Measurements from ENCODE around the gene POLQ. TPM values are rescaled to one million over a fixed set of nuclear protein-coding genes. Genes with fewer than 3 reads are reported as not detected.

The POLQ gene
- polyA plus RNA-seq, 3 donors, result 0.03 TPM; not detected in 1

DNA sequence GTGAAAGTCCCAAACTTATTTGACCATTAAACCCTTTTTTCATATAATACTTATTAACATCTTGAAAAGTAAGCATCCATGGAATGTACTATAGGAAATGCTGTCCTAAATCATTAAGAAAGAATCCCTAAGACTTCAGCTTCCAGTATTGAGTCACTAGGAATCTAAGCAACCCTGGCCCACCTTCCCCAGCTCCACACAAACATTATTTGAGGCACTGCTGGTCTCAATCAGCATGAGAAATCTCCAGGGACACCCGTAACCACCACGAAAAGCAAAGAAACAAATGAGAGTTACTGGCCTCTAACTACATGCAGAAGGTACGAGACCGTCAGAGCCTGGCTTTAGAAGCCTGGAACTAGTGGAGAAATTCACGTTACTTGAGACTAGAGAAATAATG, 68.2 kb downstream of the POLQ start:
- Histone ChIP-seq H4K20me1 (ENCODE audit: insufficient read depth, low read length) (no peaks in the 10 kb centered on the region), H2AFZ (ENCODE audit: insufficient read depth, low read depth, low read length, poor library complexity, severe bottlenecking) (no peak overlapping the region), H3K79me2 (ENCODE audit: insufficient read depth, low read length) (no peaks in the 10 kb centered on the region), H3K36me3 (replicated peaks in 1 of 2; ENCODE audit: control insufficient read depth in 1 of 2, insufficient read depth in 2 of 2, low read length in 2 of 2) (peaks cover 44 to 81% of the 10 kb centered on the region in 2 donors), H3K27me3 (ENCODE audit: control insufficient read depth in 2 of 2, insufficient read depth in 2 of 2, low read length in 2 of 2) (no peaks in the 10 kb centered on the region), H3K27ac (ENCODE audit: low read depth in 1 of 2, low read length in 2 of 2) (no peak overlapping the region), H3K9ac (ENCODE audit: insufficient read depth, low read length, poor library complexity, severe bottlenecking) (no peak overlapping the region), H3K4me3 (replicated peaks in 1 of 3; ENCODE audit: low read depth in 2 of 3, low read length in 3 of 3) (no peak overlapping the region), H3K4me1 (ENCODE audit: control insufficient read depth in 1 of 2, insufficient read depth in 2 of 2, low read length in 2 of 2) (no peaks in the 10 kb centered on the region), H3K9me3 (replicated peaks in 1 of 2; ENCODE audit: control insufficient read depth in 1 of 2, insufficient read depth in 1 of 2, low read length in 2 of 2) (no peaks in the 10 kb centered on the region), H3K4me2 (replicated peaks; ENCODE audit: extremely low read depth, low read length, poor library complexity, severe bottlenecking) (no peak overlapping the region)
- intact Hi-C loops (cut with micrococcal nuclease), result no loop called here
- no peaks in the 10 kb centered on the region for H3K4me1 Mint-ChIP-seq
- no peaks in the 10 kb centered on the region for H3K9me3 Mint-ChIP-seq
- no peak overlapping the region for H3K27ac Mint-ChIP-seq
- peaks cover 0 to 2% (median 0%) of the 10 kb centered on the region in 3 donors for H3K27me3 Mint-ChIP-seq (ENCODE audit: low read depth in 3 of 3)
- H3K4me3 Mint-ChIP-seq, result no peak overlapping the region
- H3K36me3 Mint-ChIP-seq, result peaks cover 56 to 77% of the 10 kb centered on the region in 2 donors
- TF ChIP-seq, protein P1, sequence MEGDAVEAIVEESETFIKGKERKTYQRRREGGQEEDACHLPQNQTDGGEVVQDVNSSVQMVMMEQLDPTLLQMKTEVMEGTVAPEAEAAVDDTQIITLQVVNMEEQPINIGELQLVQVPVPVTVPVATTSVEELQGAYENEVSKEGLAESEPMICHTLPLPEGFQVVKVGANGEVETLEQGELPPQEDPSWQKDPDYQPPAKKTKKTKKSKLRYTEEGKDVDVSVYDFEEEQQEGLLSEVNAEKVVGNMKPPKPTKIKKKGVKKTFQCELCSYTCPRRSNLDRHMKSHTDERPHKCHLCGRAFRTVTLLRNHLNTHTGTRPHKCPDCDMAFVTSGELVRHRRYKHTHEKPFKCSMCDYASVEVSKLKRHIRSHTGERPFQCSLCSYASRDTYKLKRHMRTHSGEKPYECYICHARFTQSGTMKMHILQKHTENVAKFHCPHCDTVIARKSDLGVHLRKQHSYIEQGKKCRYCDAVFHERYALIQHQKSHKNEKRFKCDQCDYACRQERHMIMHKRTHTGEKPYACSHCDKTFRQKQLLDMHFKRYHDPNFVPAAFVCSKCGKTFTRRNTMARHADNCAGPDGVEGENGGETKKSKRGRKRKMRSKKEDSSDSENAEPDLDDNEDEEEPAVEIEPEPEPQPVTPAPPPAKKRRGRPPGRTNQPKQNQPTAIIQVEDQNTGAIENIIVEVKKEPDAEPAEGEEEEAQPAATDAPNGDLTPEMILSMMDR (IDR thresholded peaks at IDR 0.05), result no peak
- 99% methylated on average over 5 of the region's 5 CpGs for WGBS (ENCODE audit: insufficient coverage)
- no peak for DNase-seq

DNA sequence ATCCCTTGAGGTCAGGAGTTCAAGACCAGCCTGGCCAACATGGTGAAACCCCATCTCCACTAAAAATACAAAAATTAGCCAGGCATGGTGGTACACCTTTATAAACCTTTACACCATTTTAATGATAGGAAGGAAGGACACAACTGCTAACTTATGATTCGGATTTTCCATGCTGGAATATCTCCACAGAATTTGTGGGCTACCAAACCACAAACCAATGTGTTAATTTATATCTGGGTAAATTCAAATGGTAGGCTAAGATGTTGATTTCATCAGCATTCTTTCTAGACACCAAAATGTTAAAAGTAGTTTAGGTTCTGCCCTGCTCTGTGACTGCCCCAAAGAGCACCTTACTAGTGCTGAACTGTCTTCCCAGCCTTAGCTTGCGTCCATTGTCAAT, 72.8 kb downstream of the POLQ start:
- H3K9me3 ChIP-seq (replicated peaks in 1 of 2; ENCODE audit: control insufficient read depth in 1 of 2, insufficient read depth in 1 of 2, low read length in 2 of 2), result no peaks in the 10 kb centered on the region
- 100% methylated on average over 1 of the region's 2 CpGs for WGBS (ENCODE audit: insufficient coverage)
- no peaks in the 10 kb centered on the region for H3K4me1 ChIP-seq (ENCODE audit: control insufficient read depth in 1 of 2, insufficient read depth in 2 of 2, low read length in 2 of 2)
- H3K27me3 ChIP-seq (ENCODE audit: control insufficient read depth in 2 of 2, insufficient read depth in 2 of 2, low read length in 2 of 2), result no peaks in the 10 kb centered on the region
- peaks cover 0 to 2% (median 0%) of the 10 kb centered on the region in 3 donors for H3K27me3 Mint-ChIP-seq (ENCODE audit: low read depth in 3 of 3)
- H4K20me1 ChIP-seq (ENCODE audit: insufficient read depth, low read length), result no peaks in the 10 kb centered on the region
- H3K4me3 ChIP-seq (replicated peaks in 1 of 3; ENCODE audit: low read depth in 2 of 3, low read length in 3 of 3), result no peak overlapping the region
- no peaks in the 10 kb centered on the region for H3K79me2 ChIP-seq (ENCODE audit: insufficient read depth, low read length)
- no peak overlapping the region for H3K4me3 Mint-ChIP-seq
- H3K9ac ChIP-seq (ENCODE audit: insufficient read depth, low read length, poor library complexity, severe bottlenecking), result no peak overlapping the region
- intact Hi-C loops (cut with micrococcal nuclease), result no loop called here
- TF ChIP-seq, protein P1 (IDR thresholded peaks at IDR 0.05), result no peak
- peaks cover 50 to 61% of the 10 kb centered on the region in 2 donors for H3K36me3 Mint-ChIP-seq
- H3K27ac ChIP-seq (ENCODE audit: low read depth in 1 of 2, low read length in 2 of 2), result no peak overlapping the region
- peaks cover 52 to 88% of the 10 kb centered on the region in 2 donors for H3K36me3 ChIP-seq (replicated peaks in 1 of 2; ENCODE audit: control insufficient read depth in 1 of 2, insufficient read depth in 2 of 2, low read length in 2 of 2)
- no peaks in the 10 kb centered on the region for H3K9me3 Mint-ChIP-seq
- H3K27ac Mint-ChIP-seq, result peak overlapping the region in 1 of 7 donors; percentile 7
- H2AFZ ChIP-seq (ENCODE audit: insufficient read depth, low read depth, low read length, poor library complexity, severe bottlenecking), result no peak overlapping the region
- no peak overlapping the region for H3K4me2 ChIP-seq (replicated peaks; ENCODE audit: extremely low read depth, low read length, poor library complexity, severe bottlenecking)
- DNase-seq, result no peak
- H3K4me1 Mint-ChIP-seq, result no peaks in the 10 kb centered on the region

Data from CD14-positive monocyte (primary cell).